HG02571 (cell line): ENCODE results near the gene SERPINA4.
"Not testable (repeated sequence)": the region's sequence is repeated elsewhere in the genome, so short reads cannot be mapped to it uniquely, and the experiment has no call there.

Experiments
- ATAC-seq: cut with Tn5 transposase; IDR thresholded peaks from one replicate; pipeline ENCODE4 v1.9.1; 2021; ENCODE audit warnings: mild to moderate bottlenecking, moderate library complexity; ENCODE audit not compliant: unreplicated experiment

The SERPINA4 gene

DNA sequence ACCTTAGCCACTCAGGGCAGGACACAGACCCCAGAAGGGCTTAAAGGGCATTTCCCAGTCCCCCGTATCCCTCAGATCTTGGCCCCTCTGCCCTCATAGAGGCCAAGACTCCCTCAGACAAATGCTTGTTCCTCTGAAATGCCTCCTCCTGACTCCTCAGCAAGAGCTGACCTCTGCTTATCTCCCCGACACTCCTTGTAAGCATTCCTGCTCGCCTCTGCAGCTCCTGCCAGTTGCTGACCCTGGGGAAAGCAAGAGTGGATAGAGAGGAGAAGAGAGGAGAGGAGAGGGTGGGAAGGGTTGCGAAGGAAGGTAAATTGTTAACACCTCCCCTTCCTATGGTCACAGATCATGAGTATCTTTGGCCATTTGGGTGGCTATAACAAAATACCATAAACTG is 27.1 kb downstream of the SERPINA4 start:
- no peak for ATAC-seq

DNA sequence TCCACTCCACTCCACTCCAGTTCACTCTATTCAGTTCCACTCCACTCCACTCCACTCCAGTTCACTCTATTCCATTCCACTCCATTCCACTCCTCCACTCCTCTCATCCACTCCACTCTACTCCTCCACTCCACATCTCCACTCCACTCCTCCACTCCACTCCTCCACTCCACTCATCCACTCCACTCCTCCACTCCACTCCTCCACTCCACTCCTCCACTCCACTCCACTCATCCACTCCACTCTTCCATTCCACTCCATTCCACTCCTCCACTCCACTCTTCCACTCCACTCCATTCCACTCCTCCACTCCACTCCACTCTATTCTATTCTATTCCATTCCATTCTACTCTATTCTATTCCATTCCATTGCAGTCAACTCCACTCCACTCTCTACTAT is 29.8 kb downstream of the SERPINA4 start:
- no peak for ATAC-seq

DNA sequence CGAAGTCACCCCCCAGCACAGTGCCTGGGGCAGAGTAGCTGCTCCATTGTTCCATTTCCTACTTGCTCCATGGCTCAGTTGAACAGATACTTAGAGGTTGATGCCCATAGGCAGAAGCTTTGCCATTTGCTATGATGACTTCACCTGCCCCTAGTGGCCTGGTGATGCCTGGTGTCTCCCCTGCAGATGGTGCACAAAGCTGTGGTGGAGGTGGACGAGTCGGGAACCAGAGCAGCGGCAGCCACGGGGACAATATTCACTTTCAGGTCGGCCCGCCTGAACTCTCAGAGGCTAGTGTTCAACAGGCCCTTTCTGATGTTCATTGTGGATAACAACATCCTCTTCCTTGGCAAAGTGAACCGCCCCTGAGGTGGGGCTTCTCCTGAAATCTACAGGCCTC is 30.6 kb downstream of the SERPINA4 start:
- no peak for ATAC-seq

DNA sequence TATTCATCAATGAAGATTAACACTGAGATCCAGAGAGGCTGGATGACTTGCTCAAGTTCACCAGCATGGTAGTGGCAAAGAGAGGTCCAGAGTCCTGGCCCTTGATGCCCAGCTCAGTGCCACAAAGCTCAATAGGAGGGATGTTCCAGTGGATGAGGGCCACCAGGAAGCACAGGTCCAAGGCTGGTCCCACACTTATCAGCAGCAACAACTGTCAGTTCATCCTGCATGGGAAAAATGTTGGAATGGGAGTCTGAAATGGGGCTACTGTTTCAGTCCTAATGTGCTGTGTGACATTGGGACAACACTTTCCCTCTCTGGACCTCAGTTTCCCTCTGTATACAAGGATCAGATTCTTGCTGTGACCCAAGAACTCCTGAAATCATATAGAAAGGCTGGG is 31.2 kb downstream of the SERPINA4 start:
- no peak for ATAC-seq

DNA sequence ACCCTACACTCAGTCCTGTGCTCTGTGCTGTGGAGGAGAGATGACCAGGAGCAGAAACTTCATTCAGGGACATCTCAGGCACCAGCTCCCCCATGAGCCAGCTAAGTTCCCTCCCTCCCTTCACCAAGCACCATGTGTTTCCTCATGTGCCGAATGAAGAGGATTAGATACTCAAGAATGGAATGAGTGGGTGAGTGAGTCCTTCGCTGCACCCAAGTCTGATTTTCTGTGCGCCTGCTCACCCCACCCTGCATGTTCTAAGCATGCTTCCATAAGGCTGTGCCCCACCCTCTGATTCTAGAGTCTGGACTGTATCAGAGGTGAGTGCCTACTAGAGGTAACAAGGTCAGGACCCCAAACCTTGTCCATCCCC is 32.1 kb downstream of the SERPINA4 start:
- ATAC-seq = no peak

DNA sequence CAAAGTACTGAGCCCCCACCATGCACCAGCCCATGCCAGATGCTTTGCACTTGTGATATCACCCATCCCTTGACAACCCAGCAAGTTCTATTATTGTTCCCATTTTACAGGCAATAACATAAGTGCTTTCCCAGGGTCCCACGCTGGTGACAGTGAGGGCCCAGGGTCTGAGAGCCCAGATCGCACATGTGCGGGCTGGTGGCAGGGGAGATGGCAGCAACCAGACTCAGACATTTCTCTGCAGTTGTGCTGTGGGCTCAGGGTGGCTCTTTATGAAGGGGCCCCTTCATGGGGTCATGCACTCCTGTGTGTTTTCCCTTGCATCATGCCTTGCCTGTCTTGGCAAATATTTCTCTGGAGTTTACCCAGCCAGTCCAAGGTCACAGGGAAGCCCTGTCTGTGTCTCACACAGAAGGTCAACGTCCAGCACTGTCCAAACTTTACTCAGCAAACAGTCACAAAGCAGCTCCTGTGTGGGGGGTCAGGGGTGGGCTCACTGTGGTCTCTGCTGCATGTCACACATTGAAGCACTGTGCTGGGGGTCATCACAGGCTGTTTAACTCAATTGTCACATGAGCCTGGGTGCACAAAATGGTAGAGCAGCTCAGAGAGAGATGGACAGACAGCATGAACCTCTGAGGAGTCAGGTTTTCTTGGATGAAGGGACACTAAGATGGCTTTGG is 32.6 kb downstream of the SERPINA4 start:
- ATAC-seq = no peak

DNA sequence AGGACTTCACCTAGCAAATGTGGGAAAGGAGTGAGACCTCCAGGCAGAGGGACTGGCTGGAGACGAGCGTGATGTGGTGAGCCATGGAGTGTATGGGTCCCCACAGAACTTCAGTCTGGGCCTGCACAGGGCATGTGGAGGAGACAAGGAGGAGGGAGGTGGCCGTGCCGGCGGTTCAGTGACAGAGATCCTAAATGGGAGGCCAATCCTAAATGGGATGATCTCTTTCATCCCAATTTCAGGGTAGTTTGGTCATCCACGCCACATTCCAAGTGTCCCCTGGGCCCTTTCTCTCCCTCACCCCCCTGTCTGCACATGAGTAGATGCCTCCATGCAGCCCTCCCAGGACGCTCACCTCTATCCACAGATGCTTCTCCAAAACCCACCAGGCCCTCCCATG is 33.2 kb downstream of the SERPINA4 start:
- no peak for ATAC-seq

DNA sequence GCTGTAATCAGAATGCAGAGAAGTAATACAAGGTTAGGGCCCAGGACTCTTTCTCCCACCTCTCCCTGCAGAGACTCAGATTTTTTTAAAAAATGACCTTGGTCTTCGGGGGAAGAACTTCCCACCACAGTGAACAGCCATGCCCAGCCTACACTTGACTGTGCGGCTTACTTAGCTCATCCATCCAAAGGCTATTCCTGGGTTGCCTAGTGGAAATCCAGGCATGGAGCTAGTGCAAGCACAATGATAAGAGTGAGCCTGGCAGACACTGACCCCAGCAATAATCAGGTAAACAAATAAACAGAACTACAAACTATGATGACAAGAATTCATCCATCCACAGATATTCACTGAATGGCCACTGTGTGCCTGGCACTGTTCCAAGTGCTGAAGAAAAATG is 34.7 kb downstream of the SERPINA4 start:
- ATAC-seq = no peak

DNA sequence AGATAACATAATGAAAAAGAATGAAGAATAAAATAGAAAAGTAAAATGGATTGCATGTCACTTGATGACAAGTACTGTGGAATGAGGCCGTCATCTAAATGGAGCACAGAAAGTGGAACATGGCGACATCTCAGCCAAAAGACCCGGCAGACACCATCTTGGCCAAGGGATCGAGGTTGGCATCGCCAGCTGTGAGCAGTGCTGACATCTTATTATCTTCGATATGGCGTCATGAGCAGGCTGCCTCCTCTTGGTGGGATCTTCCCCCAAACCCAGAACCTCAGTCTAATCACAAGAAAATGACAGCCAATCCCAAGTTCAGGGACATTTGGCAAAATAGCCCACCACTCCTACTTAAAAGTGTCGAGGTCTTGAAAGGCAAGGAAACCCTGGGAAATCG is 35.1 kb downstream of the SERPINA4 start:
- ATAC-seq = no peak

DNA sequence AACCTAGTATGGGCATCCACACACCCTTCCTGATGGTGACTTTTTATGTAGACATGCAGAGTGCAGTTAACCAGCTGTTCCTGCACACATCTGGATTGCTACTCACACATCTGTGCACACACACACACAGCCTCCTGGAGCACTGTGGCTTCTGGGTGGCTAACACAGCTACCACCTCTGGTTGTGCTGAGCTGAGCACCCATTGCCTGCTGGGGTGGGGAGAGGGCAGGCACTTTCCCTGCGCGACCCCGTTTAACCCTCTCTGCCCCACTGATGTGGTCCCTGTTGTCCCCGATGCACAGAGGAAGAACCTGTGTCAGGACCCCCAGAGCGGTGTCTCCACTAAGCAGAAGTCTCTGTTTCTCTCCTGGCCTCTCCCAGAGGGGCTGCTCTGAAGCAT is 36.5 kb downstream of the SERPINA4 start:
- ATAC-seq = no peak

DNA sequence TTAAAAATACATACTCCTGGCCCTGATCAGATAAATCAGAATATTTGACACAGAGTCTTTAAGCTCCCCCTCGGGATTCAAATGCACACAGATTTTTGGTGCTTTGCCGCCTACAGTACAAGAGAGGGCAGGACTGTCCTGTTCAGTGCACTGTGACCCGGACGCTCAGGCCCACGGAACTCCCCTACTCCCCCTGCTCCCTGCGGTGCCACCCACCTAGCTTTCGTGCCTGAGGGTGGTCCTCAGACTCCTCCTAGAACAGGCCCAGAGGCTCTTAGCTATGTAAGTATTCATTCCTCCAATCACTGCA is 37.2 kb downstream of the SERPINA4 start:
- ATAC-seq = no peak

DNA sequence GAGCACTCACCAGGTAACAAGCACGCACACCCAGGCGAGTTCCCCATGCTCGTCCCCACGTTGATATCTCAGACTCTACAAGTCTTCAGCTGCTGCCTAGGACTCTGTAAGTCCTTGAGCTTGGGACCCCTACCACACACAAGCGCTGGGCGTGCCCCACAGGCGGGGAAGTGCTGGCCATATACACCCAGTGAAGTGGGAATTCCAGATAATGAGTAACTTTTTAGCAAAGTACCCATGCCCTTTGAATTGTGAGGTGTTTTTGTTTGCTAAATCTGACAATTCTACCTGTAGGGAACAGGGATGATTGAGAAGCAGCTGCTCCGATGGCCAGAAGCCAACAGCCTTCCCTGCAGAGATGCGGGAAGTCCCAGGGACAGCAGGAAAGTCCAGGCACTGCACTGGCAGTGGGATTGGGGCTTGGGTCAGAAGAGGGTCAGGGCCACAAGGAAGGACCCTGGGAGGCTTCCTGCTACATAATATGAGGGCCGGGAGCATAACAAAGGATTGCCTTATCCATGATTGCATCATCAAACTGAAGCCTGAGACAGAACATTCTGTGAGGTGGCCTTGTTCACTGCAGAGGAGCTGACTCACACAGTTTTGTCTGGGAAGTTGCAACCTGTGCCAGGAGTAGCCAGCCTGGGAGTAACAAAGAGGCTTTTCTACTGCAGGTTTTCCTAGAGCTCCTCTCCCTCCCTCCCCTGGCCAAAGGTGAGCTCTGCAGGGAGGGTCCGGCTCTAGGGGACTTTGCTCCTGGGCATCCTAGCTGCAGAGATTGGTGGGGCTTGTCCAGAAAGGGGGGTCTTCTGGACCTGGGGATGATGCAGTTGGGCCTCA is 37.8 kb downstream of the SERPINA4 start:
- ATAC-seq = no peak

DNA sequence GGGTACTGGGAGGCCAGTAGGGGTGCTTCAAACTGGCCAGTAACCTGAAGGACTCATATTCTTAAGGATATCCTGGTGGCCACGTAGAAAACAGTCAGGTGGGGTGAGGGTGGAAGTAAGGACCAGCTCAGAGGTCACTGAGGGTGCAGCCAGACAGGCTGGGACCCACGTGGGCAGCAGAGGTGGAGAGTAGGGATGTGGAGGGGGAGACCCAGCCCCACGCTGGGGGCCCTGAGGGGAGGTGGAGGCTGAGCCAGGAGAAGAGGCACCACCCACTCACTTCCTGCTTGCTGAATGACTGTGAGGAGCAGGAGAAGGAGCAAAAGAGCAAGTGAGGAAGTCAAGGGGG is 38.4 kb downstream of the SERPINA4 start:
- ATAC-seq = no peak

DNA sequence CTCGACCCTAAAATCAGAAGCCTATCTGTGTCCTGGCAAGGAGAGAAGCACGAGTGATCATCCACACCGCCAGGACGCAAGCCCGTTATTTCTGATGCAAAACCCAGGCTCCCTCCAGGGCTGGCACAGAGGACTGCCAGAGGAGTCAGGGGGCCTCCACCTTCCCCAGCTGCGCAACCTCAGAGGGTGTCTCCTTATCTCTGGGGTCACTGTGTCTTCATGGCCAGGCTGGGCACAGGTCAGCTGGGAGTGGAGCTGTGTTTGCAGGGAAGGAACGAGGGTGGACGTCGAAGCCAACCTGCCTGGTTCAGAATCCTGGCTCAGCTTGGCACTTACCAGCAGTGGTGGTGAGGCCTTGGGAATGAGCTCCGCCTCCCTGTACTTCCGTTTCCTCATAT is 38.9 kb downstream of the SERPINA4 start:
- no peak for ATAC-seq

DNA sequence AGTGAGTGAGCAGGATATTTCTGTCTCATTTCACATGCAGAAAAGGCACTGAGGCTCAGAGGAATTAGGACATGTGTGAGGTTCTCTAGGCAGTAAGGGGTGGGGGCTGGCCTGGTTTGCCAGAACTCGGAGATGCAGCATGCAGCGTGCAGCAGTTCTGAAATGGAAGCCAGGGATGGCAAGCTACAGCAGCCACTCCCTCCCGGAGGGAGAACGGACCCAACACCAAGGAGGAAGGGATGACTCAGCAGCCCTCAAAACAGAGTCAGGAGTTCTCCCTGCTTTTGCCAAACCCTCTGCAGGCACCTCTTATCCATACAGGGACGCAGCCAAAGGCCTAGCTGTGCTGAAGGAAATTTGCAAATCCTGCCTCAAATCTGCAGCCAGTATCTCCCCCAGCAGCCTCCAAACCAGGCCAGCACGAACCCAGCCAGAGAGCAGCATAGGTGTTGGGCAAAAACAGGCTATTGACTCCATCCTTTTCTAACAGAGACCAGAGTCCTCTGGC is 40.7 kb downstream of the SERPINA4 start:
- no peak for ATAC-seq

DNA sequence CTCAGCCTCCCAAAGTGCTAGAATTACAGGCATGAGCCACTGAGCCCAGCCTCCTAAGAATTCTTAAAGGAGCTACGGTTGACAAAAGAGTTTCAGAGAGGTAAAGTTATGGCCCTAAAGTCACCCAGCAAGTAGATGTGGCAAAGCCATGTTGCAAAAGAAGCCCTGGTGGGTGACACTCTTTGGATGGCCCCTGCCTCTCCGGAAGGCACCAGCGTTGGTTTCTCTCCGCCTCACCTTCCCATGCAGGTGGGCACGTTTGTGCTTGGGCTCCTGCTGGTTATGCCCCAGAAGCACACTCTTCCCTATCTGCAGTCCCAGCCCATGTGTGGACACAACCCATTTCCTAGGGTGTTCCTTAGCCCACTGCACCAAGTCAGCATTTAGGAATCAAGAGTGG is 41.5 kb downstream of the SERPINA4 start:
- ATAC-seq = no peak

DNA sequence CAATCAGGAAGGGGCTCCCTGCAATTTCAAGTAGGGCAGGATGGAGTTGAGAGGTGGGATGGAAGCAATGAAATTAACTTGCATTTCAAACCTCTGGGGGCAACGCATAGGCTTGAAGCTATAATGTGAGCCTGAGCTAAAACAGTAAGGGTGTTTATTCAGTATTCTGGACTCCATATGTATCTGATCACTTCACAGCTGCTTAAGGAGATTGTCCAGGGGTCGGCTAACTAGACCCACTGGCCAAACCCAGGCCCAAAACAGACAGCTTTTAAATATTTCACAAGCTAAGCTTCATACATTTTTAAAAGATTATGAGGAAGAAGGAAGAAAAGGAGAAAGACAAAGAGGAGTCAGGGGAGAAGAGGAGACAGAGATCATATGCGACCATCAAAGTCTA is 44.1 kb downstream of the SERPINA4 start:
- ATAC-seq = no peak

DNA sequence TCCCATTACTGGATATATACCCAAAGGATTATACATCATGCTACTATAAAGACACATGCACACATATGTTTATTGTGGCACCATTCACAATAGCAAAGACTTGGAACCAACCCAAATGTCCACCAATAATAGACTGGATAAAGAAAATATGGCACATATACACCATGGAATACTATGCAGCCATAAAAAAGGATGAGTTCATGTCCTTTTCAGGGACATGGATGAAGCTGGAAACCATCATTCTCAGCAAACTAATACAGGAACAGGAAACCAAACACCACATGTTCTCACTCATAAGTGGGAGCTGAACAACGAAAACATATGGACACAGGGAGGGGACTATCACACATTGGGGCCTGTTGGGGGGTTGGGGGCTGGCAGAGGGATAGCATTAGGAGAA is 47.7 kb downstream of the SERPINA4 start:
- ATAC-seq = not testable (repeated sequence)

DNA sequence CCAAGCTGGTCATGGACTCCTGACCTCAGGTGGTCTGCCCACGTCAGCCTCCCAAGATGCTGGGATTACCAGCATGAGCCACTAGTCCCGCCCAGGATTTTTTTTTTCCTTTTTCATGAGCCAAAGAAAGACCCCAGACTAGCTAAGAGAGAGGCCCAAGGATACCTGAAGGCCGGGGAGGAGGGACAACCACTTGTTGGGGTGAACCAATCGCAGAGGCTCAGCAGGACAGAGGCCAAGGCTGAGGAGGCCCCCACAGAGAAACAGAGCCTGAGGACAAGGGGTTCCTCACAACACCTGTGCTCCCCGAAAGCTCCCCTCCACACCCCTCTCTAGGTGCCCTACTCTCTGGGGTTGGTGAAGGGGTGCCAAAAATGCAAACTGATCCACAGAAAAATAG is 49.9 kb downstream of the SERPINA4 start:
- ATAC-seq = no peak

DNA sequence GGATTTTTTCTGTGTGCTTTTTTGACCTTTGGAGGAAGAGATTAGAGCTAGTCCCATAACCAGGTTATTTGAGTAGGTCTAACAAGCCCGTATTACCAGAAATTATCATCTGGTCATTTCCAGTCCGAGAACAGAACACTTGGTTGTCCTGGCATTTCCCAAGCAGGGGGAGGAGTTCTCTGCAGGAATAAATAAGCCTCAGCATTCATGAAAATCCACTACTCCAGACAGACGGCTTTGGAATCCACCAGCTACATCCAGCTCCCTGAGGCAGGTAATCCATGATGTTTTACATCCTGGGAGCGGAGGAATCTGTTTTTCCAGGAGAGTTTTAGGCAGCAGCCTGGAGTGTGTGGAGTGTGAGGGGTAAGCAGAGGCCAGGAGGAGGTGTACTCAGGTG is 50.9 kb downstream of the SERPINA4 start, which contains the start of gene SERPINA3:
Gene SERPINA3 (plus strand): TSS at position 218 of the 400 bp plus-strand sequence. CDS start 2,051 bp downstream, outside the sequence.
- ATAC-seq = no peak

DNA sequence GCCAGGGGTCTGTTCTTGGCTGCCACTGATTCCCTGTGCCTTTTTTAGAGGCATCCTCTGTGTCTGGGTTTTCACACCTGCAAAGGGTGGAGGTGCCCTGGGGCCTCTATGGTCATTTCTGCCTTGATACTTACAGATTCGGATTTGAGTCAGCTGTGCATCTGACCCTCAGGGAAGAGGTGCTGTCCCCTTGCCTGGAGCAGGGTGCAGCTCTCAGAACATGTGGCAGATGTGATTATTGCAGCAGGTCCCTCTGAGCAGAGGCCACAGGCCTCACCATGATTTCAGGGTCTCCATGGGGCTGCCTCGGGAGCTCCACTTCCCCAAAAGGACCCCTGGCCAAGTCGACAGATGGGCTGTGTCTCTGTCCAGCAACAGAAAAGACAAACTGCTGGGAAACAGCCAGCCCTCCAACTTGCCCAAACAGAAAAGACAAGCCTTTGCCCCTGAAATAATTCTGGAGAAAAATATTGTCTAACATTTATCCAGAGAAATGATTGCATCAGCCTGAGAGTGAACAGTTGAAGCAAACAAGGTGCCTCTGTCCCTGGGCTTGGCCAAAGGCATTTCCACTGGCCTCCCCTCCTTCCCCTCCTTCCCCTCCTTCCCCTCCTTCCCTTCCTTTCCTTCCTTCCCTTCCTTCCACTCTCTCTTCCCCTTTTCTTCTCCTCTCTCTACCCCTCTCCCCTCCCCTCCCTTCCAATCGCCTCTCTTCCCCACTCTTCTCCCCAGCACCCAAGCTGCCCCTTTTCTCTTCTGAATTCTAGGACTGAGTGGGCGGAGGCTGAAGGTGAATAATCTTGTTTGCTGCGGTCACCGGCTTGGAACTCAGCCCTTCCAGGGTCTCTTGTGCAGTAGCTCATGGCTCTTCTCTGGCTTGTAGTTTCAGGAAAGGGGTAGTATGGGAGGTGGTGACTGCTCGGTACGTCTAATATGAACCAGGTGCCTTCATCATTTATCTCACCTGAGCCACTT is 51.6 kb downstream of the SERPINA4 start:
- ATAC-seq = no peak
